ENCODE measurements around the gene EIF2B2.

DNA sequence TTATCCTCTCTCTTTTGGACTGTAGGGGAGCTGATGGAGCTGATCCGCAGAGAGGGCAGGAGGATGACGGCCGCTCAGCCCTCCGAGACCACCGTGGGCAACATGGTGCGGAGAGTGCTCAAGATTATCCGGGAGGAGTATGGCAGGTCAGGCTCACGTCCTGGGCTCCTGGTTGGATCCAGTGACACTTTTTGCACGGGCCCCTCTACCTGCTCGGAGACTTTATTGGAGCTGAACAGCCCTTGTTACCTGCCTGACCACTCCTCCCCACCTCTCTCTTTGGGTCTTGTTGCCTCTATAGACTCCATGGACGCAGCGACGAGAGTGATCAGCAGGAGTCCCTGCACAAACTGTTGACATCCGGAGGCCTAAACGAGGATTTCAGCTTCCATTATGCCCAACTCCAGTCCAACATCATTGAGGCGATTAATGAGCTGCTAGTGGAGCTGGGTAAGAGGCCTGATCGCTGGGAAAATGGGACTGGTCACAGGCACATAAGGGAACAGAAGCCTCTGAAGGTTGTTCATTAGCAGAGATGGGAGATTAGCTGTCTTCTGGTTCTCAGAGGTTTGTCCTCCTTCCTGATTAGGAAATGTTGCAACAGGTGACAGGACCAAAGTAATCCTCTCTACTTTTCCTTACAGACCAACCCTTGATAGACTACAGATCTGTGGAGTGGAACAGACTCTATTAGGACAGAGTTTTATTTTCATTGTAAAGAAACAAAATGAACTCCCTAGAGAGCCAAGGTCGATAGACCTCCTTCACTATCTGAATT is 718 bp downstream of the EIF2B2 start:
- TF ChIP-seq, protein P1, sequence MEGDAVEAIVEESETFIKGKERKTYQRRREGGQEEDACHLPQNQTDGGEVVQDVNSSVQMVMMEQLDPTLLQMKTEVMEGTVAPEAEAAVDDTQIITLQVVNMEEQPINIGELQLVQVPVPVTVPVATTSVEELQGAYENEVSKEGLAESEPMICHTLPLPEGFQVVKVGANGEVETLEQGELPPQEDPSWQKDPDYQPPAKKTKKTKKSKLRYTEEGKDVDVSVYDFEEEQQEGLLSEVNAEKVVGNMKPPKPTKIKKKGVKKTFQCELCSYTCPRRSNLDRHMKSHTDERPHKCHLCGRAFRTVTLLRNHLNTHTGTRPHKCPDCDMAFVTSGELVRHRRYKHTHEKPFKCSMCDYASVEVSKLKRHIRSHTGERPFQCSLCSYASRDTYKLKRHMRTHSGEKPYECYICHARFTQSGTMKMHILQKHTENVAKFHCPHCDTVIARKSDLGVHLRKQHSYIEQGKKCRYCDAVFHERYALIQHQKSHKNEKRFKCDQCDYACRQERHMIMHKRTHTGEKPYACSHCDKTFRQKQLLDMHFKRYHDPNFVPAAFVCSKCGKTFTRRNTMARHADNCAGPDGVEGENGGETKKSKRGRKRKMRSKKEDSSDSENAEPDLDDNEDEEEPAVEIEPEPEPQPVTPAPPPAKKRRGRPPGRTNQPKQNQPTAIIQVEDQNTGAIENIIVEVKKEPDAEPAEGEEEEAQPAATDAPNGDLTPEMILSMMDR (IDR thresholded peaks at IDR 0.05): no peak
- no peak for TF ChIP-seq EP300 (IDR thresholded peaks at IDR 0.05)

Measured in gastroesophageal sphincter (tissue), 3 donors.